ENCODE measurements around the gene HDAC4.

HDAC4 gene

DNA sequence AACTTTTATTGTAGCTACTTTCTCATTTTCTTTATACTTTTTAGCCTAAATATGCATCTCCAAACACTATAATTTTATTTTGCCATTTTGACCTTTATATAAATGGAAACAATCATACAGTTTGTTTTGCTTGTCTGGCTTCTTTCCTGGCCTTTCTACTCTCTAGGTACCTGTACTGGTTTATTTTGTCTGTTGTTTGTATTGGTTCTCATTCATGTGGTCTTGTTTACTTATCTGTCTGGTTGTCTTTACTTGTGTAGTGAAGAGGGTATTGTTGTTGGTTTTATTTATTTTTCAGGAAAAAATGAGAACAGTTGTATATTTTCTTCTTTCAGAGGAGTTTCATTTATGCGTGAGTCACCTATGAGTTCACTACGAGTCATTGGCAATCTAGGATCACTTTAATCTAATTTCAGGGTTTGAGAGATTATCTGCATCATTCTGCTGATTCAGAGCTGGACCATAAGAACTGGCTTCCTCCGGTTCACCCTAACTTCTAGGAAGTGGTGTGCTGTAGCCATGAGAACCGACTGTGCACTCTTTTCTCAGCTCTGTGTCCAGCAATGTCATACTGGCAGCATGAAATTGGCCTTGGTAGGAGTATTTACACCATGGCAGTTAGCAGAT, 33.1 kb upstream of the HDAC4 start:
- H3K27ac ChIP-seq: no peak overlapping the region
- TF ChIP-seq, protein P1, sequence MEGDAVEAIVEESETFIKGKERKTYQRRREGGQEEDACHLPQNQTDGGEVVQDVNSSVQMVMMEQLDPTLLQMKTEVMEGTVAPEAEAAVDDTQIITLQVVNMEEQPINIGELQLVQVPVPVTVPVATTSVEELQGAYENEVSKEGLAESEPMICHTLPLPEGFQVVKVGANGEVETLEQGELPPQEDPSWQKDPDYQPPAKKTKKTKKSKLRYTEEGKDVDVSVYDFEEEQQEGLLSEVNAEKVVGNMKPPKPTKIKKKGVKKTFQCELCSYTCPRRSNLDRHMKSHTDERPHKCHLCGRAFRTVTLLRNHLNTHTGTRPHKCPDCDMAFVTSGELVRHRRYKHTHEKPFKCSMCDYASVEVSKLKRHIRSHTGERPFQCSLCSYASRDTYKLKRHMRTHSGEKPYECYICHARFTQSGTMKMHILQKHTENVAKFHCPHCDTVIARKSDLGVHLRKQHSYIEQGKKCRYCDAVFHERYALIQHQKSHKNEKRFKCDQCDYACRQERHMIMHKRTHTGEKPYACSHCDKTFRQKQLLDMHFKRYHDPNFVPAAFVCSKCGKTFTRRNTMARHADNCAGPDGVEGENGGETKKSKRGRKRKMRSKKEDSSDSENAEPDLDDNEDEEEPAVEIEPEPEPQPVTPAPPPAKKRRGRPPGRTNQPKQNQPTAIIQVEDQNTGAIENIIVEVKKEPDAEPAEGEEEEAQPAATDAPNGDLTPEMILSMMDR (IDR thresholded peaks at IDR 0.05): no peak
- TF ChIP-seq ZFX (IDR thresholded peaks at IDR 0.05; ENCODE audit: borderline replicate concordance): no peak

- TF ChIP-seq, protein P1 (IDR thresholded peaks at IDR 0.05): no peak
- no peak for TF ChIP-seq ZFX (IDR thresholded peaks at IDR 0.05; ENCODE audit: borderline replicate concordance)
- H3K27ac ChIP-seq: no peak overlapping the region
Observed at GRCh38 chr2:239432174-239432573, 31.4 kb upstream of the HDAC4 start.

DNA sequence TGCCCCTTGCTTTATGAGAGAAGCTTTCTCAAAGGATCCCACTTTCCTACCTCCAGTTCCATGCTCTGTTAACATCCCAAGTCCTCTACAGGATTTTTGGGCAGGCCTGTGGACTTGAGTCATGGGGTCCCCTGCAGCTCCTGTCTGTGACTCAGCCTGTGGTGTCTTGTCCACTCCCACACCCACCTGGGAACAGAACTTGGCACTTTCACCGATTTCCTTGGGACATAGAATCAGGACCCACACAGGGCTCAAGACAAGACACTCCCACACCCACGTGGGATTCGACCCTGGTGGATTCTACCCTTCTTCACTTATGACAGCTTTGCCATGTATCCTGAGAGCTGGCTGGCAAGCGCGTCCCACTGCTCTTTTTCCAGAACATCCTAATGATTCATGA, 30.7 kb upstream of the HDAC4 start:
- H3K27ac ChIP-seq: no peak overlapping the region
- no peak for TF ChIP-seq ZFX (IDR thresholded peaks at IDR 0.05; ENCODE audit: borderline replicate concordance)
- TF ChIP-seq, protein P1 (IDR thresholded peaks at IDR 0.05): no peak

GRCh38 chr2:239429473-239430350, 28.9 kb upstream of the HDAC4 start:
- TF ChIP-seq, protein P1 (IDR thresholded peaks at IDR 0.05): no peak
- TF ChIP-seq ZFX (IDR thresholded peaks at IDR 0.05; ENCODE audit: borderline replicate concordance): no peak
- H3K27ac ChIP-seq: no peak overlapping the region

DNA sequence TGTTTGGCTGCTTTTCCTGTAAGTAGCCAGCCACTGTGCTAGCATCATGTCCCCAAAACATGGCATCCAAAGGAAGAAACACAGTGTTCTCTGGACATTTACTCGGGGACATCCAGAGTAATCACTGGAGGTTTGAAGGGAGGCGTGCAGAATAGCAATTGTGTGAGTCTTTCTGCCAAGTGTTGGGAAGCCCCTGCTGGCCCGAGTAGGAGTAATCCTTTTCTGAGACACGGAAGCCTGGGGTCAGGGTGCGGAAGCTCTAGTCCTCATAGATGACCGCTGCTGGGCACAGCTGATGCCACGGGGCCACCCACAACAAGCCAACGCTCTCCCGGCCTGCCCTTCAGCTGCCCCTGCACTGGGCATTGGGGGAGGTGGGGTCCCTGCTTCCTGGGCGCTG, 24.8 kb upstream of the HDAC4 start:
- TF ChIP-seq, protein P1 (IDR thresholded peaks at IDR 0.05): no peak
- TF ChIP-seq ZFX (IDR thresholded peaks at IDR 0.05; ENCODE audit: borderline replicate concordance): no peak
- no peak overlapping the region for H3K27ac ChIP-seq

- H3K27ac ChIP-seq: no peak overlapping the region
Observed at GRCh38 chr2:239424337-239425045, 23.7 kb upstream of the HDAC4 start.

More at GRCh38 chr2:239424337-239425045, 23.7 kb upstream of the HDAC4 start:
- TF ChIP-seq, protein P1 (IDR thresholded peaks at IDR 0.05): no peak
- TF ChIP-seq ZFX (IDR thresholded peaks at IDR 0.05; ENCODE audit: borderline replicate concordance): no peak

Measured in 22Rv1 (cell line).